ENCODE measurements around the gene PHF14. TPM values are rescaled to one million over a fixed set of nuclear protein-coding genes. Genes with fewer than 3 reads are reported as not detected.
A peak's percentile ranks its signal among the peaks of the same experiment; 100 is the strongest.

Gene PHF14
- total RNA-seq, 4 donors from 2014 or later, result 23.9 to 72.7 (median 27.5) TPM

- Histone ChIP-seq H3K9me3 (no peaks in the 10 kb centered on the region), H3K36me3 (no peaks in the 10 kb centered on the region), H3K27me3 (no peaks in the 10 kb centered on the region), H3K27ac (no peak overlapping the region), H3K4me1 (no peaks in the 10 kb centered on the region), H3K4me3 (no peak overlapping the region)
- no peak for TF ChIP-seq EP300 (IDR thresholded peaks at IDR 0.05)
- no peak for TF ChIP-seq POLR2A (IDR thresholded peaks at IDR 0.05)
- TF ChIP-seq CTCF (IDR thresholded peaks at IDR 0.05), result peak; percentile 27 to 75
- no peak for TF ChIP-seq POLR2AphosphoS5 (IDR thresholded peaks at IDR 0.05)
- no peak for DNase-seq (ENCODE audit: low spot score in 2 of 2)
- 34% methylated on average over 4 of the region's 4 CpGs for WGBS
Observed at GRCh38 chr7:11212080-11212711, 238.5 kb downstream of the PHF14 start.

GRCh38 chr7:11212816-11213215 is 239.1 kb downstream of the PHF14 start:
- Histone ChIP-seq H3K9me3 (no peaks in the 10 kb centered on the region), H3K36me3 (no peaks in the 10 kb centered on the region), H3K4me3 (no peak overlapping the region), H3K4me1 (no peaks in the 10 kb centered on the region), H3K27me3 (no peaks in the 10 kb centered on the region), H3K27ac (no peak overlapping the region)
- WGBS, result 58% methylated on average over 1 of the region's 1 CpG
- DNase-seq (ENCODE audit: low spot score in 2 of 2), result no peak
- no peak for TF ChIP-seq POLR2AphosphoS5 (IDR thresholded peaks at IDR 0.05)
- TF ChIP-seq POLR2A (IDR thresholded peaks at IDR 0.05), result no peak
- no peak for TF ChIP-seq EP300 (IDR thresholded peaks at IDR 0.05)
- TF ChIP-seq CTCF (IDR thresholded peaks at IDR 0.05), result no peak

- Histone ChIP-seq H3K27me3 (no peaks in the 10 kb centered on the region), H3K9me3 (no peaks in the 10 kb centered on the region), H3K4me3 (no peak overlapping the region), H3K36me3 (no peaks in the 10 kb centered on the region), H3K27ac (no peak overlapping the region), H3K4me1 (no peaks in the 10 kb centered on the region)
- no peak for DNase-seq (ENCODE audit: low spot score in 2 of 2)
- WGBS, result 56% methylated on average over 1 of the region's 1 CpG
- TF ChIP-seq CTCF (IDR thresholded peaks at IDR 0.05) (no peak), POLR2AphosphoS5 (IDR thresholded peaks at IDR 0.05) (no peak), EP300 (IDR thresholded peaks at IDR 0.05) (no peak), POLR2A (IDR thresholded peaks at IDR 0.05) (no peak)
Observed at GRCh38 chr7:11213266-11213665, 239.6 kb downstream of the PHF14 start.

- Histone ChIP-seq H3K4me3 (no peak overlapping the region), H3K27ac (no peak overlapping the region), H3K36me3 (no peaks in the 10 kb centered on the region), H3K9me3 (no peaks in the 10 kb centered on the region), H3K27me3 (no peaks in the 10 kb centered on the region), H3K4me1 (no peaks in the 10 kb centered on the region)
- DNase-seq (ENCODE audit: low spot score in 2 of 2), result no peak
- 99% methylated on average over 2 of the region's 2 CpGs for WGBS
- TF ChIP-seq POLR2A (IDR thresholded peaks at IDR 0.05) (no peak), CTCF (IDR thresholded peaks at IDR 0.05) (no peak), POLR2AphosphoS5 (IDR thresholded peaks at IDR 0.05) (no peak), EP300 (IDR thresholded peaks at IDR 0.05) (no peak)
Observed at GRCh38 chr7:11216276-11216675, 242.6 kb downstream of the PHF14 start.

GRCh38 chr7:11217848-11218565 is 244.3 kb downstream of the PHF14 start:
- DNase-seq (ENCODE audit: low spot score in 2 of 2), result no peak
- no peak overlapping the region for H3K4me3 ChIP-seq
- H3K27ac ChIP-seq, result no peak overlapping the region
- no peak for TF ChIP-seq EP300 (IDR thresholded peaks at IDR 0.05)
- TF ChIP-seq POLR2AphosphoS5 (IDR thresholded peaks at IDR 0.05), result no peak
- no peak for TF ChIP-seq CTCF (IDR thresholded peaks at IDR 0.05)
- TF ChIP-seq POLR2A (IDR thresholded peaks at IDR 0.05), result no peak
- no peaks in the 10 kb centered on the region for H3K36me3 ChIP-seq
- 80% methylated on average over 6 of the region's 6 CpGs for WGBS
- H3K27me3 ChIP-seq, result no peaks in the 10 kb centered on the region
- no peaks in the 10 kb centered on the region for H3K9me3 ChIP-seq
- H3K4me1 ChIP-seq, result no peaks in the 10 kb centered on the region
